H1 (cell line): ENCODE data around the gene ACKR3. TPM values are rescaled to one million over a fixed set of nuclear protein-coding genes. Genes with fewer than 3 reads are reported as not detected.

ENCODE experiments used
- CTCF ChIA-PET: fragments of 300-600 bp; sonication (Branson Sonifier 250); formaldehyde crosslinking; loops from one replicate; lab custom pipeline; 2021; ENCODE audit not compliant: partially characterized antibody; lab: Charles Lee
- POLR2A ChIA-PET: fragments of 300-600 bp; sonication (Branson Sonifier 250); formaldehyde crosslinking; loops from one replicate; lab custom pipeline; 2021; ENCODE audit warnings: inconsistent platforms; ENCODE audit not compliant: partially characterized antibody; lab: Charles Lee
- DNase-seq, 2 experiments: peaks; one replicate each; pipeline versions ENCODE4 v3.0.0 to v3.0.0-alpha.2; 2010 to 2022; ENCODE audit warnings: low spot score in 2 of 2, low read depth in 1 of 2, mixed read lengths in 1 of 2
- FAIRE-seq: peaks from 2 replicates; lab custom pipeline; 2011; peaks lifted over from hg19 to GRCh38; lab: Jason Lieb, UNC
- H2AFZ ChIP-seq: 2 replicates; pipeline ENCODE4 v1.8.1; 2012; ENCODE audit warnings: low read length, inconsistent platforms
- H2AK5ac ChIP-seq: 2 replicates; pipeline ENCODE4 v1.6.1; 2013; ENCODE audit warnings: low read depth, low read length
- H2BK120ac ChIP-seq: replicated peaks from 2 replicates; pipeline ENCODE3; 2013; ENCODE audit warnings: low read depth, low read length, inconsistent platforms
- H2BK12ac ChIP-seq: 2 replicates; pipeline ENCODE4 v1.6.1; 2013; ENCODE audit warnings: low read depth, low read length
- H2BK15ac ChIP-seq: 2 replicates; pipeline ENCODE4 v1.6.1; 2013; ENCODE audit warnings: low read length
- H2BK20ac ChIP-seq: 2 replicates; pipeline ENCODE4 v1.6.1; 2013; ENCODE audit warnings: low read length
- H2BK5ac ChIP-seq: 2 replicates; pipeline ENCODE4 v1.6.1; 2013; ENCODE audit warnings: low read depth, low read length
- H3K14ac ChIP-seq: 2 replicates; pipeline ENCODE4 v1.6.1; 2013; ENCODE audit warnings: inconsistent platforms; ENCODE audit not compliant: insufficient read length
- H3K18ac ChIP-seq: 2 replicates; pipeline ENCODE4 v1.6.1; 2013; ENCODE audit warnings: low read length; ENCODE audit errors: extremely low read depth
- H3K23ac ChIP-seq: 2 replicates; pipeline ENCODE4 v1.6.1; 2013; ENCODE audit warnings: inconsistent platforms; ENCODE audit not compliant: insufficient read length
- H3K23me2 ChIP-seq: 2 replicates; pipeline ENCODE4 v1.6.1; 2013; ENCODE audit warnings: low read depth, low read length
- H3K27ac ChIP-seq: 2 replicates; pipeline ENCODE4 v1.6.1; 2011; ENCODE audit warnings: low read depth, low read length, inconsistent platforms
- H3K27me3 ChIP-seq, 4 experiments: replicated peaks in 1 of 4; 1 replicate in 1 of 4; 2 replicates in 3 of 4; pipeline versions ENCODE4 v1.6.1 to v1.8.1; 2011 to 2013; ENCODE audit warnings: low read length in 3 of 4, mild to moderate bottlenecking in 3 of 4, inconsistent platforms in 2 of 4, mixed read lengths in 2 of 4, moderate library complexity in 1 of 4; ENCODE audit not compliant: control insufficient read depth in 3 of 4, insufficient read depth in 3 of 4; ENCODE audit errors: extremely low read depth in 1 of 4
- H3K36me3 ChIP-seq, 4 experiments: 2 replicates each; pipeline versions ENCODE4 v1.6.1 to v1.8.1; 2011 to 2013; ENCODE audit warnings: mild to moderate bottlenecking in 4 of 4, low read length in 3 of 4, moderate library complexity in 2 of 4, control low read depth in 1 of 4, inconsistent platforms in 1 of 4; ENCODE audit not compliant: insufficient read depth in 4 of 4, control insufficient read depth in 2 of 4
- H3K4ac ChIP-seq: replicated peaks from 2 replicates; pipeline ENCODE3; 2013; ENCODE audit warnings: low read length, low read depth, mixed read lengths, inconsistent platforms; ENCODE audit not compliant: insufficient read length
- H3K4me1 ChIP-seq, 4 experiments: replicated peaks in 1 of 4; 1 replicate in 1 of 4; 2 replicates in 3 of 4; pipeline versions ENCODE4 v1.6.1 to v1.8.1; 2011 to 2013; ENCODE audit warnings: low read length in 3 of 4, inconsistent platforms in 2 of 4, mixed read lengths in 1 of 4; ENCODE audit not compliant: insufficient read depth in 4 of 4, control insufficient read depth in 3 of 4
- H3K4me2 ChIP-seq, 2 experiments: 2 replicates each; pipeline versions ENCODE4 v1.6.1 to v1.8.1; 2011 to 2013; ENCODE audit warnings: low read depth in 2 of 2, low read length in 2 of 2, control low read depth in 1 of 2, inconsistent platforms in 1 of 2, mild to moderate bottlenecking in 1 of 2; ENCODE audit not compliant: insufficient read depth in 1 of 2
- H3K4me3 ChIP-seq, 4 experiments: fragments of 200-600, 300-600 bp in 1 of 4; sonication (generic), shearing (Covaris generic), sonication (Bioruptor Twin) in 1 of 4; 2 replicates each; pipeline versions ENCODE4 v1.5.1 to v1.8.1; 2011 to 2016; ENCODE audit warnings: low read length in 4 of 4, low read depth in 3 of 4, control low read depth in 2 of 4, inconsistent platforms in 2 of 4, mild to moderate bottlenecking in 2 of 4, mixed read lengths in 1 of 4, moderate library complexity in 1 of 4; ENCODE audit not compliant: insufficient read depth in 2 of 4; ENCODE audit errors: extremely low read depth in 1 of 4
- H3K56ac ChIP-seq: replicated peaks from 2 replicates; pipeline ENCODE3; 2013; ENCODE audit warnings: low read depth, mild to moderate bottlenecking, mixed read lengths, low read length, inconsistent platforms; ENCODE audit not compliant: insufficient read length
- H3K79me1 ChIP-seq: 2 replicates; pipeline ENCODE4 v1.6.1; 2013; ENCODE audit warnings: low read depth, low read length, control low read depth
- H3K79me2 ChIP-seq, 2 experiments: 2 replicates each; pipeline versions ENCODE4 v1.6.1 to v1.8.1; 2012 to 2013; ENCODE audit warnings: low read length in 2 of 2, mild to moderate bottlenecking in 2 of 2, inconsistent platforms in 1 of 2; ENCODE audit not compliant: insufficient read depth in 2 of 2, control insufficient read depth in 1 of 2
- H3K9ac ChIP-seq, 4 experiments: replicated peaks in 1 of 4; 1 replicate in 1 of 4; 2 replicates in 3 of 4; pipeline versions ENCODE4 v1.6.1 to v1.8.1; 2011 to 2013; ENCODE audit warnings: low read depth in 3 of 4, low read length in 3 of 4, control low read depth in 2 of 4, mild to moderate bottlenecking in 2 of 4, moderate library complexity in 2 of 4, inconsistent platforms in 1 of 4; ENCODE audit errors: extremely low read depth in 1 of 4
- H3K9me3 ChIP-seq, 2 experiments: 2 replicates each; pipeline versions ENCODE4 v1.6.1 to v1.8.1; 2012 to 2013; ENCODE audit warnings: mild to moderate bottlenecking in 2 of 2, moderate library complexity in 2 of 2, control low read depth in 1 of 2, inconsistent platforms in 1 of 2, low read depth in 1 of 2, low read length in 1 of 2, mixed read lengths in 1 of 2; ENCODE audit not compliant: insufficient read depth in 2 of 2
- H4K20me1 ChIP-seq, 2 experiments: replicated peaks in 1 of 2; 2 replicates each; pipeline versions ENCODE3 to v1.8.1; 2011 to 2013; ENCODE audit warnings: inconsistent platforms in 2 of 2, low read length in 2 of 2, mild to moderate bottlenecking in 1 of 2; ENCODE audit not compliant: insufficient read depth in 2 of 2, control insufficient read depth in 1 of 2
- H4K5ac ChIP-seq: 2 replicates; pipeline ENCODE4 v1.6.1; 2013; ENCODE audit warnings: low read length, low read depth, mixed read lengths, inconsistent platforms; ENCODE audit not compliant: insufficient read length
- H4K8ac ChIP-seq: 2 replicates; pipeline ENCODE4 v1.8.0; 2013; ENCODE audit warnings: mild to moderate bottlenecking, moderate library complexity, low read length, inconsistent platforms; ENCODE audit not compliant: insufficient read depth; ENCODE audit errors: extremely low read depth
- H4K91ac ChIP-seq: replicated peaks from 2 replicates; pipeline ENCODE3; 2013; ENCODE audit warnings: low read length, mixed read lengths, inconsistent platforms; ENCODE audit not compliant: insufficient read length
- CBX5 ChIP-seq: fragments of 300-800, 300-1000 bp; sonication (generic); IDR thresholded peaks from 2 replicates; pipeline ENCODE4 v1.7.1; 2016; ENCODE audit warnings: antibody characterized with exemption, low read length, low read depth
- MAX ChIP-seq: IDR thresholded peaks from 2 replicates; pipeline ENCODE4 v1.6.1; 2012; ENCODE audit warnings: inconsistent platforms
- NANOG ChIP-seq: IDR thresholded peaks from 2 replicates; pipeline ENCODE4 v1.6.1; 2011; ENCODE audit warnings: low read length, low read depth, mild to moderate bottlenecking, inconsistent platforms; ENCODE audit not compliant: insufficient read depth, poor library complexity, severe bottlenecking
- NRF1 ChIP-seq: IDR thresholded peaks from 2 replicates; pipeline ENCODE4 v1.6.1; 2011; ENCODE audit warnings: mild to moderate bottlenecking, low read depth, low read length, improper control_type of control experiment
- SP1 ChIP-seq: IDR thresholded peaks from 2 replicates; pipeline ENCODE4 v1.6.1; 2011; ENCODE audit warnings: low read depth, low read length
- SP2 ChIP-seq: IDR thresholded peaks from 2 replicates; pipeline ENCODE4 v1.6.1; 2012; ENCODE audit warnings: mild to moderate bottlenecking, low read length, inconsistent platforms
- TAF1 ChIP-seq: IDR thresholded peaks from 2 replicates; pipeline ENCODE4 v1.6.1; 2011; ENCODE audit warnings: mild to moderate bottlenecking, low read depth, low read length
- TCF12 ChIP-seq: IDR thresholded peaks from 2 replicates; pipeline ENCODE4 v1.6.1; 2011; ENCODE audit warnings: low read depth, mild to moderate bottlenecking, low read length
- WGBS, 2 experiments: shearing (Covaris generic) in 1 of 2; methylation state at CpG; one replicate each; pipeline versions ENCODE4 v1.1.6 to v1.1.7; 2013 to 2015; ENCODE audit warnings: low lambda C conversion rate in 2 of 2, mixed read lengths in 2 of 2, inconsistent platforms in 1 of 2, low coverage in 1 of 2, missing lambda C conversion rate in 1 of 2; ENCODE audit not compliant: insufficient replicate concordance in 2 of 2, insufficient coverage in 1 of 2, insufficient read length in 1 of 2; ENCODE audit errors: extremely low coverage in 1 of 2, missing lambda C conversion rate in 1 of 2; 5-methylcytosine and 5-hydroxymethylcytosine counted together
- polyA plus RNA-seq, 7 experiments: library from polyadenylated mRNA; depleted of rRNA in 3 of 7; stranded (reverse) in 5 of 7; unstranded in 2 of 7; fragments of >200 nt in 5 of 7; fragments of 200-250 nt in 2 of 7; gene quantifications; 1 replicate in 5 of 7; 2 replicates in 1 of 7; 4 replicates in 1 of 7; pipeline versions ENCODE4 v1.2.1 to v1.2.3, GENCODE V29; 2011 to 2013; ENCODE audit warnings: missing spikeins in 2 of 7, mixed read lengths in 2 of 7
- total RNA-seq: library from RNA; stranded (reverse); fragmentation: NEBNext Ultra II Directional; extraction: Animal tissue kit (Norgen Biotek cat#: 25700); gene quantifications from 2 replicates; pipeline ENCODE4 v1.2.1, GENCODE V29; 2021

ACKR3 gene
- total and polyA plus RNA-seq, 2 of the 8 experiments (the other 6 are each of a cell fraction or from before 2014, with no cell fraction given) = 1.4 to 24.4 TPM

- H3K23me2 ChIP-seq = peaks cover 2% of the 10 kb centered on the region; the same call in 1 of the 2 replicates
- WGBS, 2 experiments = 91% methylated on average over 7 of the region's 7 CpGs; no CpG with 5 or more reads in 1 of the 2 experiments
- no peaks in the 10 kb centered on the region for H3K79me2 ChIP-seq
- no peak overlapping the region for H3K4me2 ChIP-seq
- H3K27me3 ChIP-seq = no peaks in the 10 kb centered on the region
- H4K8ac ChIP-seq = no peak overlapping the region
- H3K9ac ChIP-seq = no peak overlapping the region
- no peak overlapping the region for H2BK120ac ChIP-seq
- DNase-seq (no peak), FAIRE-seq (no peak)
- H3K4me3 ChIP-seq = no peak overlapping the region
- H4K20me1 ChIP-seq = no peaks in the 10 kb centered on the region
- H3K23ac ChIP-seq = no peak overlapping the region
- H3K9me3 ChIP-seq = no peaks in the 10 kb centered on the region
- no peak overlapping the region for H2AK5ac ChIP-seq
- no peak overlapping the region for H2BK12ac ChIP-seq
- POLR2A ChIA-PET = no interaction called here
- no peak overlapping the region for H2BK15ac ChIP-seq
- no peaks in the 10 kb centered on the region for H3K36me3 ChIP-seq
- H4K5ac ChIP-seq = no peak overlapping the region
- no peak overlapping the region for H3K56ac ChIP-seq
- no peak overlapping the region for H3K14ac ChIP-seq
- H3K4me1 ChIP-seq = no peaks in the 10 kb centered on the region; a peak in 1 of 7 replicates
- no peak overlapping the region for H2BK20ac ChIP-seq
- H3K79me1 ChIP-seq = no peaks in the 10 kb centered on the region
- no peak overlapping the region for H2BK5ac ChIP-seq
- H3K27ac ChIP-seq = no peak overlapping the region
- H2AFZ ChIP-seq = no peak overlapping the region
- no peak overlapping the region for H4K91ac ChIP-seq
- no peak overlapping the region for H3K18ac ChIP-seq
- no peak overlapping the region for H3K4ac ChIP-seq
- CTCF ChIA-PET = interaction anchor here (0.6 to 2.7 kb wide), 3 partner anchors 19 to 102 kb away, joined by 3 to 7 read pairs (median 4); no protein-coding TSS in a partner anchor
- TF ChIP-seq TAF1 = no peak
- TF ChIP-seq CBX5 = no peak
- TF ChIP-seq TCF12 = no peak
- no peak for TF ChIP-seq NRF1
- TF ChIP-seq NANOG = no peak
- TF ChIP-seq MAX = no peak
- no peak for TF ChIP-seq SP2
- no peak for TF ChIP-seq SP1
Measured at GRCh38 chr2:236531195-236531594, 38.4 kb upstream of the ACKR3 start.
